Measurements from ENCODE around the gene TF.
"Not testable (repeated sequence)": the region's sequence is repeated elsewhere in the genome, so short reads cannot be mapped to it uniquely, and the experiment has no call there.

The TF gene

GRCh38 chr3:133712017-133712416 is 34.2 kb upstream of the TF start:
- no peak for DNase-seq (ENCODE audit: extremely low read depth, insufficient read length)
- Histone ChIP-seq H3K27me3 (replicated peaks; ENCODE audit: control insufficient read depth, insufficient read depth, low read length) (no peaks in the 10 kb centered on the region), H3K4me3 (replicated peaks; ENCODE audit: low read depth, low read length) (no peak overlapping the region), H3K36me3 (ENCODE audit: control insufficient read depth, insufficient read depth, low read length) (no peaks in the 10 kb centered on the region)
- TF ChIP-seq CTCF (IDR thresholded peaks at IDR 0.05; ENCODE audit: insufficient read depth, low read length, poor library complexity, severe bottlenecking) = no peak

- Histone ChIP-seq H3K27me3 (replicated peaks; ENCODE audit: control insufficient read depth, insufficient read depth, low read length) (no peaks in the 10 kb centered on the region), H3K4me3 (replicated peaks; ENCODE audit: low read depth, low read length) (no peak overlapping the region), H3K36me3 (ENCODE audit: control insufficient read depth, insufficient read depth, low read length) (no peaks in the 10 kb centered on the region)
- no peak for TF ChIP-seq CTCF (IDR thresholded peaks at IDR 0.05; ENCODE audit: insufficient read depth, low read length, poor library complexity, severe bottlenecking)
- DNase-seq (ENCODE audit: extremely low read depth, insufficient read length) = no peak
These were observed 32.8 kb upstream of the TF start for GRCh38 chr3:133713347-133713746.

GRCh38 chr3:133717424-133717823 is 28.8 kb upstream of the TF start:
- no peak for DNase-seq (ENCODE audit: extremely low read depth, insufficient read length)
- Histone ChIP-seq H3K27me3 (replicated peaks; ENCODE audit: control insufficient read depth, insufficient read depth, low read length) (no peaks in the 10 kb centered on the region), H3K36me3 (ENCODE audit: control insufficient read depth, insufficient read depth, low read length) (no peaks in the 10 kb centered on the region), H3K4me3 (replicated peaks; ENCODE audit: low read depth, low read length) (no peak overlapping the region)
- no peak for TF ChIP-seq CTCF (IDR thresholded peaks at IDR 0.05; ENCODE audit: insufficient read depth, low read length, poor library complexity, severe bottlenecking)

GRCh38 chr3:133722935-133723334 is 23.3 kb upstream of the TF start:
- no peak for TF ChIP-seq CTCF (IDR thresholded peaks at IDR 0.05; ENCODE audit: insufficient read depth, low read length, poor library complexity, severe bottlenecking)
- Histone ChIP-seq H3K36me3 (ENCODE audit: control insufficient read depth, insufficient read depth, low read length) (no peaks in the 10 kb centered on the region), H3K4me3 (replicated peaks; ENCODE audit: low read depth, low read length) (no peak overlapping the region)

GRCh38 chr3:133730993-133731392 is 15.2 kb upstream of the TF start:
- no peak for TF ChIP-seq CTCF (IDR thresholded peaks at IDR 0.05; ENCODE audit: insufficient read depth, low read length, poor library complexity, severe bottlenecking)
- Histone ChIP-seq H3K4me3 (replicated peaks; ENCODE audit: low read depth, low read length) (no peak overlapping the region), H3K36me3 (ENCODE audit: control insufficient read depth, insufficient read depth, low read length) (no peaks in the 10 kb centered on the region), H3K27me3 (replicated peaks; ENCODE audit: control insufficient read depth, insufficient read depth, low read length) (no peaks in the 10 kb centered on the region)
- DNase-seq (ENCODE audit: extremely low read depth, insufficient read length) = no peak

More at GRCh38 chr3:133722935-133723334, 23.3 kb upstream of the TF start:
- no peaks in the 10 kb centered on the region for H3K27me3 ChIP-seq (replicated peaks; ENCODE audit: control insufficient read depth, insufficient read depth, low read length)
- DNase-seq (ENCODE audit: extremely low read depth, insufficient read length) = no peak

GRCh38 chr3:133732231-133732630 is 14.0 kb upstream of the TF start:
- H3K27me3 ChIP-seq (replicated peaks; ENCODE audit: control insufficient read depth, insufficient read depth, low read length); H3K36me3 ChIP-seq (ENCODE audit: control insufficient read depth, insufficient read depth, low read length); H3K4me3 ChIP-seq (replicated peaks; ENCODE audit: low read depth, low read length); DNase-seq (ENCODE audit: extremely low read depth, insufficient read length): not testable (repeated sequence)
